GOT3 (cell line): Measurements from ENCODE around the gene DOCK2.

Experiments
- DNase-seq: peaks from one replicate; lab custom pipeline; 2025; ENCODE audit warnings: mixed read lengths; lab: John Stamatoyannopoulos, UW

The DOCK2 gene

GRCh38 chr5:169864483-169864882, 227.4 kb downstream of the DOCK2 start:
- no peak for DNase-seq

DNA sequence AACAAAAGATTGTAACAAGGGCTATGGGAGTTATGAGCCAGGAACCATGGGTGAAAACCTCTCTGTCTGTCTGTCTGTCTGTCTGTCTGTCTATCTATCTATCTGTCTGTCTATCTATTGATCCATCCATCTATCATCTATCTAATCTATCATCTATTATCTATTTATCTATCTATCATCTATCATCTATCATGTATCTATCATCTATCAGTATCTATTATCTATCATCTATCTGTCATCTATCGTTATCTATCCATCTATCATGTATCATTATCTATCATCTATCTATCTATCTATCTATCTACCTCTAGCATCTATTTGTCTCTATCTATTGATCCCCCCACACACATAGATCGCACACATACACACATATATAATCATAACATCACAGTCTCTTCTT, 230.3 kb downstream of the DOCK2 start:
- DNase-seq, result no peak

GRCh38 chr5:169869066-169869465, 232.0 kb downstream of the DOCK2 start:
- DNase-seq, result no peak

DNA sequence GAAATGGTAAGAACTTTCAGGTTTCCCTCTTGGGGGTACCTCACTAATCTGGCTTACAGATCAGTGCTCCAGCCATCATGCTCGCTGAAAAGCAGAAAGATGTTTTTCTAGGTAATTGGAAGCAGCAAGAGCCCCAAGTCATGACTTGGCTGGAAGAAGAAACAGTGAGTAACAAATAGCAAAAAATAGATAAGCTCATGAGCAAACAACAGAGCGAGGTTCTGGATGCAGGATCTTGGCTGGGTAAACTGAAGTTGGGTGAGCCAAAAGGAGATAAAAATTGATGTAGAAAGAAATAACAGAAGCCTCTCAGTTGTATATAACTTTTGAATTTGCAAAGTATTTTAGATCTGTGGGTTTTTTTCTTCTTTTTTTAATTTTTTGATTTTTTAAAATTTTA, 233.1 kb downstream of the DOCK2 start:
- DNase-seq, result no peak

GRCh38 chr5:169871826-169872490, 234.9 kb downstream of the DOCK2 start:
- DNase-seq, result no peak

DNA sequence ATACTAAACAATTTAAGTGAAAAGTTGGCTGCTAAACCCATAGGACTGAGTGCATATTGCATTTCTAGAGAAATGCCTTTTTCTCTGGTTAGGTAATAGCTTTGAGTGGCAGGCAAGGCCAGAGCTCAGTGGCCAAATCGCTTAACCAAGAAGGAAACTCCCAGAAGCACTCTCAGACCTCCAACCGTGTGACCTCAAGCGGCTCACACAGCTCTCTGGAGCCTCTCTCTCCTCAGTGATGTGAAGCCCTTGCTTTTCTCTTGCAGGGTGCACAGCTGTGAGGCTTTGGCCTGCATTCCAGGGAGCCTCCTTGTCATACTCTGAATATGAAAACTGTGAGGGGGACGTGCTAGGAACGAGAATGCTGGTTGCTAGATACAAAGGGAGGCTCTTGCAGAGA, 236.6 kb downstream of the DOCK2 start:
- DNase-seq, result no peak

DNA sequence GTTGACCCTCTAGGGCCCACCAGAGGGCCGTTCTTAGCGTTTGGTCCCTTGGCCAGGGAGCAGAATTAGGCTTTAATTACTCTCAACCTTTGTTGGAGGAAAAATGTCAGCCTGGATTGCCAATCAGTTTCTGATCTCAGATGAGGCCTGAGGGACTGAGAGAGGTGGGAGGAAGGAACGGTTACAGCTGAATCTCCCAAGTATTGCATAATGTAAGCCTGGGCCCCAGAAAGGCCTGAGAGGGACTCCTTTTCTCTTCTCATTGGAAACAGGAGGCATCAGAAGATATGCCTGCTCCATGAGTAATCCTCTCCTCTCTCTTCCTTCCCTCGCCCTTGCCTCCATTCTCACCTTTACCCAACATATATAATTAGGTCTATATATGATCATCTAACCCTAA, 237.5 kb downstream of the DOCK2 start:
- DNase-seq, result no peak

DNA sequence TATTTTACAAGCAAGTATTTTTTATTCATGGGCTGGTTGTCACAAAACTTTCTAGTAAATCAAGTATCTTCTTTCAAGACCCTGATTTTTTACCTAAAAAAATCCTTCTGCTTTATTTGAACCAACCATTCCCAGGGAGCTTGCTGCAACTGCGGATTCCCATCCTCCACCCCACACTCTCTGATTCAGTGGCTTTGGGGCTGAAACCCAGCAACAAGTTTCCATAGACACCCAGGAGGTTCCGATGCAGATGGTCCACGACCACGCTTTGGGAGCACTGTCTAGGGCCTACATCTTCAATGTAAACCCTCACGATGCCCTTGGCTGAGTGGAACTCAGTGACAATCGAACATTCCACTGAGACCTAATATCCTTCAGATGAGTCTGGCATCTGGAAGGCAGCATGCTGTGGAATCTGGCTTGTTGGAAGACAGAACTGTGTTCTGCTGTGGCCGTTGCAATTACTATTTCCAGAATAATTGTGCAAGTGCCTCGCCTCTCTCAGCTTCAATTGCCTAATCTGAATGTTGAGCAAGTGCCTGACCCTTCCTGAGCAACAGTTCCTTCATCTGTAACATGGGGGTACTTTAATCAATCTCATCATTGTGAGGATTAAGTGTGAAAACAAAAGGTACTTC, 238.1 kb downstream of the DOCK2 start:
- DNase-seq, result no peak

DNA sequence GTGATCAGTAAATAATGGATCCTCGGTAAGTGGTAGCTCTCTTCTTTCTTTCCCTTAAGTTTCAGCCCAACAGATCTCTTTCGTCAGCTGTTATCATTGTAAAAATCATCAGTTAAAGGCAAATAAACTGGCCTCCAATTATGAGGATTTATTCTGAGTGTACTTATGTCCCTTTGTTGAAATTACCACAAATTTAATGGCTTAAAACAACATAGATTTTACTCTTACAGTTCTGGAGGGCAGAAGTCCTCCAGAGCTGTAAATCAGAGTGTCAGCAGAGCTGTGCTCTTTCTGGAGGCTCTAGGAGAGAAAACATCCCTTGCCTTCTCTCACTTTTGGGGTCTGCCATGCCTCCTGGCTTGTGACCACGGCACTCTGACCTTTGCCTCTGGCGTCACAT, 238.7 kb downstream of the DOCK2 start:
- no peak for DNase-seq

DNA sequence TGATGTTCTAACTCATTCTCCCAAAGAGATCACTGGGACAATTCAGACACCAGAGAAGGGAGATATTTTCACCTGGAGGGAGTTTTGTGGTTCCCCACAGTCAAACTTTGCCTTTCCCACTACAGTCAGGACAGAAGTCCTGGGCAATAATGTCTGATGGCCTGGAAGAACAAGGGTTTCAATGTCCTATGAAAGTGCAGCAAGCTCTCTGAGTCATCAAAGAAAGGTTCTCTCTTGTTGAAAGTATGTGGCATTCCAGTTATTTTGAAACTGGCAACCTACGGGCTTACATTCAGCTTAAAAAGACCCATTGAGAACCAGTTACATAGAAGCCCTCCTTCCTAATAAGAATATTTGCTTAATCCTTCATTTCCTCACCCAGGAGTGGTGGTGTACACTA, 239.3 kb downstream of the DOCK2 start:
- no peak for DNase-seq

DNA sequence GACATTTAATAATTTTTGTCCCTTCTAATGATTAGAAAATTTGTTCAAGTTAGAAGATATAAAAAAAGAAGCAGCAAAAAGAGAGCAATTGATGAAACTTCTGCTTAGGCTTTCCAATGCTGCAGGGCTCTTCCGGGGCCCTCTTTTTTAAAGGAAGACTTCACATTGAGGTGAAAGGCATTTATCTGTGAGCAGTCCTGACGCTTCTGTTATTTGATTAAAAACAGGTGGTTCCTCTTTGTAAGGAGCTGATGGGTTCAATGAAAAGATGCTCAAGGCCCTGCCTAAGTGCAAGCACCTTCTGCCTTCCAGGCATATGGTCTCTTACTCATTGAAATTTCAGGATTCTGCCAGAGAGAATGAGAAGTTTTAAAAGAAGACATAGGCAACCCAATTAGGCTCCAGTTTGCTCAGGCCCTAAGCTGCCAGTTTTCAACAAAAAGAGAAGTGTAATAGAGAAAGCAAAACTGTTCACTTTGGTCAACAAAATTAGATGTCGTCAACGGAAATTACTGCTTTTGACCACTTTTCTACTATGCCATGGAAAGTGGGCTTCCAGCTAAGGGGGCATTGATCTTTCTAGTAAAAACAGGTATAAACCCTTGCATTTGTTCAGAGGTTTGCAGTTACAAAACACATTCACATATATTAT, 243.1 kb downstream of the DOCK2 start:
- DNase-seq, result no peak

GRCh38 chr5:169880785-169881184, 243.7 kb downstream of the DOCK2 start:
- DNase-seq, result no peak

- no peak for DNase-seq
These were observed 244.7 kb downstream of the DOCK2 start for GRCh38 chr5:169881702-169882303.

DNA sequence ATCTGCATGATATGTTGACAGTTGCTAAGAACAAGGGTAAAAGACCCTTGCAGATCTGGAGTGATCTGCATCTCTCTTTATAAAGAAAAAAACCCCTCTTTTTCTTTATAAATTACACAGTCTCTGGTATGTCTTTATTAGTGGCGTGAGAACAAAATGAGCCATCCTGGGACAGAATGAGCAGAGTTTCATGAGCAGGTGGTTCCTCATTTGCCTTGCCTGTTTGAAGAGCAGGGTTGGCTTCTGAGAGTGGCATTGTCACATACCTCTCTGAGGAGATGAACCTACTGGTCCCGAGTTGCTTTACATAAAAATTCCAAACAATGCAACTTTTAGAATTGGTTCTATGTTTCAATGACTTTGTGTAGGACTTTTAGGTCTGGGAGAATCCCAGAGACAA, 249.0 kb downstream of the DOCK2 start:
- no peak for DNase-seq

GRCh38 chr5:169886677-169887076, 249.6 kb downstream of the DOCK2 start:
- DNase-seq, result no peak

DNA sequence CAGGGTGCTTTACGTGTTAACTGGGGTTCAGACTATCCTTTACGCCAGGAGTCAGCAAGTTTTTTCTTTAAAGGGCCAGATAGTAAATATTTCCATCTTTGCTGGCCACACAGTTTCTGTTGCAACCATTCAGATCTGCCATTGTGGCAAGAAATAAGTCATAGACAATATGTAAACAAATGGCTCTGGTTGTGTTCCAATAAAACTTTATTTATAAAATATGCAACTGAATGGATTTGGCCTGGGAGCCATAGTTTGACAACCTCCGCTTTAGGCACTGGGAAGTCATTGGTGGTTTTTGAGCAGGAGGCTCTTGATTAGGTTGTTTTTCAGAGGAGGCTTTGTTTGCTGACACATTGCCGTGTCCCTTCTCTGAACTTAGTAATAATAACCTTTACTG, 252.5 kb downstream of the DOCK2 start:
- DNase-seq, result no peak

- DNase-seq, result no peak
These were observed 255.9 kb downstream of the DOCK2 start for GRCh38 chr5:169893010-169893409.

DNA sequence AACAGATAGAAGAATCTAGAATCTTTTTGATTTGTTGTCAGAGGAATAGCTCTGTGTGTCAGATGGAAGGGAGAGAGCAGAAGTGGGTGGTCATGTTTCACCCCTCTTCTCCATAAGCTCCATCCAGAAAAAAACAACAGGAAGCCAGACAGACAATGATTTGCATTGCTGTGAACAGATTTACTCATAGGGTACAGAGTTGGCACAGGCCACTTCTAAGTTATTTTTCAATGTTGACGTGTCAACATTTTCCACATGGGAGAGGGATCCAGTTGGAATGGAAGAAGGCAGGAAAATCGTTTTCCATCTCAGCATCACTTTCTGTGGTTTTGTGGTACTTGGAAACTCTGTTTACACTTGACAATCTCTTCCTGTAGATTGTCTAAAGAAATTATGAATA, 256.5 kb downstream of the DOCK2 start:
- no peak for DNase-seq

DNA sequence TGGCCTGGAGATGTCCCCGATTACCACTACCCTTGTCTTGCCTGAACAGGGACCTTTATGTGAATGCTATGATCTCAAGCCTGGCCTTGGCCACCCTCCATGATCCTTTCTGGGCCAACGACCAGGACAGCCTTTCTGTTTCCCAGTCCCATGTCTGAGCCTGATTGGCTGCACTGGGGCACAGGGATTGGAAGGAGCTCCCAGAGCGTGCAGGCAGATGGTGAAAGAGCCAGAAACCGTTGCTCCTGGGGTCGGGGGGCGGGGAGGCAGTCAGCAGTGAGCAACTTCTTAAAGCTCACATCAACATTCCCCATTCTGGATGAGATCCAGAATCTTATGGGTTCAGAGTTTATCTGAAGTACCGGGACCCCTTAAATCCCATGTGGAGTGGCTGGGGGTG, 258.9 kb downstream of the DOCK2 start:
- DNase-seq, result no peak

- no peak for DNase-seq
These were observed 260.4 kb downstream of the DOCK2 start for GRCh38 chr5:169897481-169897880.

DNA sequence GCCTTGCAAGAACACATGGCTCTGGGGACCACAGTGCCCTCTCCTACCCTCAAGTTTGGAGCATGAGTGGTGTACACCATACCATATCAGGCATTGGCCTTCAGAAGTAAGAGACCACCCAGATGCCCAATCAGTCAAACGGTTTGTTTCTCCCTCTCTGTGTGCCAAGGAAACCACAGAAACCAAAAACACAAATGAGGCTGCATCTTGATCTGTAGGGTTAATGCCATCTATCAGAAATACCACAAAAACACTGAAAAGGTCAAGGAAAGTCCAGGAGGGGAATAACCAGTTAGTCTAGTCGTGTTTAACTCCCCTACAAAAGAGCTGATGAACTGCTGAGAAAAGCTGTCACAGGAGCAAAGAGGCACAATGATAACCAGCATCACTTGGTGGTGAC, 264.8 kb downstream of the DOCK2 start:
- DNase-seq, result no peak

DNA sequence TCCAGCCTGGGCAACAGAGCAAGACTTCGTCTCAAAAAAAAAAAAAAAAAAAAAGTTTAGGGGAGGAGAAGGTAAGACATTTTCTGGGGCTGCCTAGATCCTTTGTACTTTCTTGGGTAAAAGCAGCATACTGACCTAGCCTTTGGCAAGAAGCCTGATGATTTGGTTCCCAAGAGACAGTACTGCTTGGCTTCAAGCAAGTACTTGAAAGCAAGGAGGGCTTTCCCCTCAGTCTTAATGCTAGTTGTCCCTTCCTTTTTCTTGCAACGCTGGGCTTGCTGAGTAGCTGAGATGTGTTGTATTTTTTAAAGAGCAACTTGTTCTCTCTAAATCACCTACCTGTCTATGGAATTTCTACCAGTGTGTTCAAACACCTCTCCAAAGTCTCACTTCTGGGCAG, 267.0 kb downstream of the DOCK2 start:
- DNase-seq, result no peak

GRCh38 chr5:169904508-169904907, 267.4 kb downstream of the DOCK2 start:
- no peak for DNase-seq
